Neuron (in vitro differentiated cells): Measurements from ENCODE around the gene RGS10.

ENCODE experiments used
- H2AFZ ChIP-seq: one replicate; pipeline ENCODE4 v1.6.1; 2013; ENCODE audit warnings: low read depth, mild to moderate bottlenecking, inconsistent platforms, low read length, moderate library complexity
- H3K27me3 ChIP-seq: one replicate; pipeline ENCODE4 v1.6.1; 2013; ENCODE audit warnings: low read length; ENCODE audit not compliant: insufficient read depth
- H3K36me3 ChIP-seq: one replicate; pipeline ENCODE4 v1.6.1; 2013; ENCODE audit warnings: low read length; ENCODE audit not compliant: insufficient read depth
- H3K4me1 ChIP-seq: one replicate; pipeline ENCODE4 v1.6.1; 2013; ENCODE audit warnings: low read length; ENCODE audit not compliant: insufficient read depth
- H3K4me3 ChIP-seq: 2 replicates; pipeline ENCODE4 v1.5.1; 2013; ENCODE audit warnings: mild to moderate bottlenecking, low read length, moderate library complexity
- H3K9me3 ChIP-seq: one replicate; pipeline ENCODE4 v1.6.1; 2013; ENCODE audit warnings: low read length

RGS10 gene

GRCh38 chr10:119545310-119545709 lies 2.8 kb upstream of the RGS10 start:
- Histone ChIP-seq H3K4me1 (peaks cover 9% of the 10 kb centered on the region), H3K36me3 (no peaks in the 10 kb centered on the region), H3K4me3 (no peak overlapping the region), H3K27me3 (peaks cover 54% of the 10 kb centered on the region), H2AFZ (no peak overlapping the region), H3K9me3 (no peaks in the 10 kb centered on the region)

- H3K9me3 ChIP-seq = no peaks in the 10 kb centered on the region
- peaks cover 9% of the 10 kb centered on the region for H3K4me1 ChIP-seq
- no peaks in the 10 kb centered on the region for H3K36me3 ChIP-seq
- H3K27me3 ChIP-seq = peaks cover 65% of the 10 kb centered on the region
- no peak overlapping the region for H3K4me3 ChIP-seq
- H2AFZ ChIP-seq = peak overlapping the region; percentile 83
Observed at GRCh38 chr10:119543814-119544642, 1.5 kb upstream of the RGS10 start.

- H3K27me3 ChIP-seq = peaks cover 72% of the 10 kb centered on the region
- peaks cover 9% of the 10 kb centered on the region for H3K4me1 ChIP-seq
- no peaks in the 10 kb centered on the region for H3K9me3 ChIP-seq
- no peaks in the 10 kb centered on the region for H3K36me3 ChIP-seq
- peak overlapping the region; percentile 39 for H3K4me3 ChIP-seq
- H2AFZ ChIP-seq = peak overlapping the region; percentile 83
Observed at GRCh38 chr10:119542988-119543813, 682 bp upstream of the RGS10 start.

GRCh38 chr10:119541459-119542356 lies 811 bp downstream of the RGS10 start:
- H3K36me3 ChIP-seq = no peaks in the 10 kb centered on the region
- H3K27me3 ChIP-seq = peaks cover 80% of the 10 kb centered on the region
- peak overlapping the region; percentile 83 for H2AFZ ChIP-seq
- H3K4me1 ChIP-seq = peaks cover 9% of the 10 kb centered on the region
- H3K4me3 ChIP-seq = peak overlapping the region; percentile 39
- H3K9me3 ChIP-seq = no peaks in the 10 kb centered on the region

- no peak overlapping the region for H3K4me3 ChIP-seq
- peaks cover 78% of the 10 kb centered on the region for H3K27me3 ChIP-seq
Observed at GRCh38 chr10:119541046-119541445, 1.5 kb downstream of the RGS10 start.

GRCh38 chr10:119540038-119540437 lies 2.5 kb downstream of the RGS10 start:
- peaks cover 9% of the 10 kb centered on the region for H3K4me1 ChIP-seq
- no peak overlapping the region for H2AFZ ChIP-seq
- peaks cover 78% of the 10 kb centered on the region for H3K27me3 ChIP-seq
- no peak overlapping the region for H3K4me3 ChIP-seq
- H3K36me3 ChIP-seq = no peaks in the 10 kb centered on the region
- H3K9me3 ChIP-seq = no peaks in the 10 kb centered on the region

More at GRCh38 chr10:119541046-119541445, 1.5 kb downstream of the RGS10 start:
- Histone ChIP-seq H3K9me3 (no peaks in the 10 kb centered on the region), H3K36me3 (no peaks in the 10 kb centered on the region), H3K4me1 (peaks cover 9% of the 10 kb centered on the region), H2AFZ (no peak overlapping the region)

- H3K36me3 ChIP-seq = no peaks in the 10 kb centered on the region
- H3K4me3 ChIP-seq = no peak overlapping the region
- H3K9me3 ChIP-seq = no peaks in the 10 kb centered on the region
- no peak overlapping the region for H2AFZ ChIP-seq
- H3K4me1 ChIP-seq = peaks cover 9% of the 10 kb centered on the region
- H3K27me3 ChIP-seq = peaks cover 76% of the 10 kb centered on the region
Observed at GRCh38 chr10:119539359-119539825, 3.1 kb downstream of the RGS10 start.

- no peak overlapping the region for H2AFZ ChIP-seq
- H3K27me3 ChIP-seq = peaks cover 70% of the 10 kb centered on the region
- H3K4me1 ChIP-seq = peaks cover 5% of the 10 kb centered on the region
- H3K9me3 ChIP-seq = no peaks in the 10 kb centered on the region
- no peak overlapping the region for H3K4me3 ChIP-seq
- H3K36me3 ChIP-seq = no peaks in the 10 kb centered on the region
Observed at GRCh38 chr10:119538632-119539358, 3.7 kb downstream of the RGS10 start.

- Histone ChIP-seq H3K36me3 (no peaks in the 10 kb centered on the region), H3K27me3 (peaks cover 64% of the 10 kb centered on the region), H3K4me3 (no peak overlapping the region), H3K4me1 (peaks cover 2% of the 10 kb centered on the region), H2AFZ (no peak overlapping the region), H3K9me3 (no peaks in the 10 kb centered on the region)
Observed at GRCh38 chr10:119537953-119538630, 4.4 kb downstream of the RGS10 start.

- Histone ChIP-seq H3K4me1 (no peaks in the 10 kb centered on the region), H3K9me3 (no peaks in the 10 kb centered on the region), H3K27me3 (peaks cover 49% of the 10 kb centered on the region), H2AFZ (no peak overlapping the region), H3K36me3 (no peaks in the 10 kb centered on the region), H3K4me3 (no peak overlapping the region)
Observed at GRCh38 chr10:119536508-119537025, 6.0 kb downstream of the RGS10 start.

GRCh38 chr10:119535837-119536507 lies 6.5 kb downstream of the RGS10 start:
- H2AFZ ChIP-seq = no peak overlapping the region
- H3K4me1 ChIP-seq = no peaks in the 10 kb centered on the region
- no peaks in the 10 kb centered on the region for H3K36me3 ChIP-seq
- peaks cover 43% of the 10 kb centered on the region for H3K27me3 ChIP-seq
- no peaks in the 10 kb centered on the region for H3K9me3 ChIP-seq
- no peak overlapping the region for H3K4me3 ChIP-seq
